Astrocyte (in vitro differentiated cells and primary cell): ENCODE results near the gene SLC27A4. TPM values are rescaled to one million over a fixed set of nuclear protein-coding genes. Genes with fewer than 3 reads are reported as not detected.
A peak's percentile ranks its signal among the peaks of the same experiment; 100 is the strongest.

ENCODE experiments used
- DNase-seq: peaks from one replicate; pipeline ENCODE4 v3.0.0-alpha.2; 2010; ENCODE audit warnings: low read depth
- FAIRE-seq: peaks from 2 replicates; lab custom pipeline; 2011; peaks lifted over from hg19 to GRCh38; lab: Jason Lieb, UNC
- H2AFZ ChIP-seq: 2 replicates; pipeline ENCODE4 v1.6.0; 2012; ENCODE audit warnings: low read depth, low read length, inconsistent platforms
- H3K27ac ChIP-seq: 2 replicates; pipeline ENCODE4 v1.5.1; 2011; ENCODE audit warnings: low read depth, low read length, inconsistent platforms
- H3K27me3 ChIP-seq: 2 replicates; pipeline ENCODE4 v1.6.0; 2011; ENCODE audit warnings: low read length, inconsistent platforms; ENCODE audit not compliant: insufficient read depth
- H3K36me3 ChIP-seq: 2 replicates; pipeline ENCODE4 v1.5.1; 2011; ENCODE audit warnings: low read length, inconsistent platforms; ENCODE audit not compliant: insufficient read depth
- H3K4me1 ChIP-seq: 2 replicates; pipeline ENCODE4 v1.5.1; 2011; ENCODE audit warnings: low read length, inconsistent platforms; ENCODE audit not compliant: insufficient read depth
- H3K4me2 ChIP-seq: 2 replicates; pipeline ENCODE4 v1.6.0; 2012; ENCODE audit warnings: low read length, inconsistent platforms
- H3K4me3 ChIP-seq: 2 replicates; pipeline ENCODE4 v1.5.1; 2011; ENCODE audit warnings: low read depth, mild to moderate bottlenecking, low read length, inconsistent platforms; ENCODE audit not compliant: insufficient read depth
- H3K79me2 ChIP-seq: 2 replicates; pipeline ENCODE4 v1.6.0; 2012; ENCODE audit warnings: mild to moderate bottlenecking, low read length, inconsistent platforms; ENCODE audit not compliant: insufficient read depth
- H3K9ac ChIP-seq: 2 replicates; pipeline ENCODE4 v1.6.0; 2012; ENCODE audit warnings: mild to moderate bottlenecking, low read length, inconsistent platforms
- H3K9me3 ChIP-seq: 2 replicates; pipeline ENCODE4 v1.5.1; 2012; ENCODE audit warnings: low read depth, mild to moderate bottlenecking, low read length, inconsistent platforms; ENCODE audit not compliant: insufficient read depth
- H4K20me1 ChIP-seq: 2 replicates; pipeline ENCODE4 v1.6.0; 2012; ENCODE audit warnings: low read length, inconsistent platforms; ENCODE audit not compliant: insufficient read depth
- H3K27ac Mint-ChIP-seq: one replicate; pipeline ENCODE4 v1.8.0; 2021; ENCODE audit warnings: mild to moderate bottlenecking, mixed read lengths; ENCODE audit not compliant: unreplicated experiment
- H3K27me3 Mint-ChIP-seq: one replicate; pipeline ENCODE4 v1.8.0; 2021; ENCODE audit warnings: low read depth, mixed read lengths; ENCODE audit not compliant: unreplicated experiment
- H3K36me3 Mint-ChIP-seq: one replicate; pipeline ENCODE4 v1.8.0; 2021; ENCODE audit warnings: low read depth, mixed read lengths; ENCODE audit not compliant: unreplicated experiment
- H3K4me1 Mint-ChIP-seq: one replicate; pipeline ENCODE4 v1.8.0; 2021; ENCODE audit warnings: low read depth, mixed read lengths; ENCODE audit not compliant: unreplicated experiment
- H3K4me3 Mint-ChIP-seq: one replicate; pipeline ENCODE4 v1.8.0; 2021; ENCODE audit warnings: mild to moderate bottlenecking, moderate library complexity, mixed read lengths; ENCODE audit not compliant: unreplicated experiment
- H3K9me3 Mint-ChIP-seq: one replicate; pipeline ENCODE4 v1.8.0; 2021; ENCODE audit warnings: mild to moderate bottlenecking, mixed read lengths; ENCODE audit not compliant: unreplicated experiment
- EZH2 ChIP-seq: IDR thresholded peaks from 2 replicates; pipeline ENCODE4 v1.6.1; 2012; ENCODE audit warnings: mild to moderate bottlenecking, low read length, inconsistent platforms; ENCODE audit not compliant: insufficient read depth
- total RNA-seq: library from RNA; stranded (reverse); gene quantifications from 2 replicates; pipeline ENCODE4 v1.2.1, GENCODE V29; 2021
- TF ChIP-seq, protein P1 (sequence below): IDR thresholded peaks from 2 replicates; pipeline ENCODE4 v1.5.1; 2011; ENCODE audit warnings: low read depth, mild to moderate bottlenecking, inconsistent platforms, low read length, moderate library complexity; ENCODE audit not compliant: insufficient read depth

Gene SLC27A4
- total RNA-seq, 1 donor from 2014 or later = 26.9 TPM

DNA sequence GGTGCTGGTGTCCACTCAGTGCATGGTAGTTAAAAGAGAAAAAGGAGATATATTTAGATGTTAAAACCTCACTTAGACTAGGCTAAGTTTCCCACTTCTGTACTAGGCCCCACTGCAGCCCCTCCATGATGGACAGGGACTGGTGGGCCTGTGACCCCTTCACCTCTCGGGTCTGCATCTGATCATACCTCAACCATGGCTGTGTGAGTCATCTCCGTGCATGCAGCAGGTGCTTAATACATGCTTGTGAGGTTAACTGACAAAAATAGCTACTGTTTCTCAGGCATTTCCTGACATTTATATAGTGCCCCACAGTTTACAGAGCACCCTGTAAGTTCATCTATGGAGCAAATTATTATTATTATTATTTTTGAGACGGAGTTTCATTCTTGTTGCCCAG, 22.4 kb downstream of the SLC27A4 start:
- H3K27ac ChIP-seq = no peak overlapping the region
- Mint-ChIP-seq H3K4me3 (no peak overlapping the region), H3K36me3 (peaks cover 2% of the 10 kb centered on the region), H3K4me1 (peaks cover 15% of the 10 kb centered on the region), H3K27me3 (no peaks in the 10 kb centered on the region), H3K27ac (no peak overlapping the region), H3K9me3 (no peaks in the 10 kb centered on the region)
- H3K4me3 ChIP-seq = no peak overlapping the region
- H3K4me1 ChIP-seq = peaks cover 25% of the 10 kb centered on the region
- no peak overlapping the region for H2AFZ ChIP-seq
- TF ChIP-seq EZH2 = no peak
- TF ChIP-seq, protein P1, sequence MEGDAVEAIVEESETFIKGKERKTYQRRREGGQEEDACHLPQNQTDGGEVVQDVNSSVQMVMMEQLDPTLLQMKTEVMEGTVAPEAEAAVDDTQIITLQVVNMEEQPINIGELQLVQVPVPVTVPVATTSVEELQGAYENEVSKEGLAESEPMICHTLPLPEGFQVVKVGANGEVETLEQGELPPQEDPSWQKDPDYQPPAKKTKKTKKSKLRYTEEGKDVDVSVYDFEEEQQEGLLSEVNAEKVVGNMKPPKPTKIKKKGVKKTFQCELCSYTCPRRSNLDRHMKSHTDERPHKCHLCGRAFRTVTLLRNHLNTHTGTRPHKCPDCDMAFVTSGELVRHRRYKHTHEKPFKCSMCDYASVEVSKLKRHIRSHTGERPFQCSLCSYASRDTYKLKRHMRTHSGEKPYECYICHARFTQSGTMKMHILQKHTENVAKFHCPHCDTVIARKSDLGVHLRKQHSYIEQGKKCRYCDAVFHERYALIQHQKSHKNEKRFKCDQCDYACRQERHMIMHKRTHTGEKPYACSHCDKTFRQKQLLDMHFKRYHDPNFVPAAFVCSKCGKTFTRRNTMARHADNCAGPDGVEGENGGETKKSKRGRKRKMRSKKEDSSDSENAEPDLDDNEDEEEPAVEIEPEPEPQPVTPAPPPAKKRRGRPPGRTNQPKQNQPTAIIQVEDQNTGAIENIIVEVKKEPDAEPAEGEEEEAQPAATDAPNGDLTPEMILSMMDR = no peak
- no peaks in the 10 kb centered on the region for H3K36me3 ChIP-seq
- H3K9me3 ChIP-seq = no peaks in the 10 kb centered on the region
- no peak overlapping the region for H3K9ac ChIP-seq
- no peaks in the 10 kb centered on the region for H3K79me2 ChIP-seq
- H3K4me2 ChIP-seq = no peak overlapping the region
- FAIRE-seq = no peak
- no peak for DNase-seq
- no peaks in the 10 kb centered on the region for H3K27me3 ChIP-seq
- H4K20me1 ChIP-seq = no peaks in the 10 kb centered on the region

DNA sequence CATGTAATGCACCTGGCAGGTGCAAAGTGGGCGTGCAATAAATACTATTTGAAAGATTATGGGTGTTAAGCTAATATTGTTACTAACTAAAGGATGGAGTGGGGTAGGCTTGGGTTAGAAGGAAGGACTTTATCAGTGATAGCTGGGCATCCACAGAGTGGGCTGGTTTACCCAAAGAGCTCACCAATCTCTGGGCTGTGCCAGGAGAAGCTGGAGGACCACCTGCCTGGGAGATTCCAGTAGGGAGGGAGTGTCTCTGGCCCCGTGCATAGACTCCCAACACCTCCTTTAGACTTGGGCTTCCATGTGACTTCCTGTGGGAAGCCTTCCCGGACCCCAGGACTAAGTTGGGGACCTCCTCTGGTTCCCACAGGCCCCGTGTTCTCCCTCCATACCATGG, 25.2 kb downstream of the SLC27A4 start:
- Mint-ChIP-seq H3K27ac (peak overlapping the region; percentile 75), H3K27me3 (no peaks in the 10 kb centered on the region), H3K9me3 (no peaks in the 10 kb centered on the region), H3K4me1 (peaks cover 20% of the 10 kb centered on the region), H3K4me3 (no peak overlapping the region), H3K36me3 (peaks cover 1% of the 10 kb centered on the region)
- Histone ChIP-seq H4K20me1 (no peaks in the 10 kb centered on the region), H3K27ac (no peak overlapping the region), H3K4me2 (peak overlapping the region; percentile 80), H3K27me3 (no peaks in the 10 kb centered on the region), H3K4me3 (no peak overlapping the region), H3K4me1 (peaks cover 25% of the 10 kb centered on the region), H3K9ac (peak overlapping the region; percentile 54), H3K9me3 (no peaks in the 10 kb centered on the region), H3K36me3 (no peaks in the 10 kb centered on the region), H3K79me2 (peaks cover 4% of the 10 kb centered on the region), H2AFZ (peak overlapping the region; percentile 79)
- DNase-seq = no peak
- no peak for FAIRE-seq
- no peak for TF ChIP-seq EZH2

DNA sequence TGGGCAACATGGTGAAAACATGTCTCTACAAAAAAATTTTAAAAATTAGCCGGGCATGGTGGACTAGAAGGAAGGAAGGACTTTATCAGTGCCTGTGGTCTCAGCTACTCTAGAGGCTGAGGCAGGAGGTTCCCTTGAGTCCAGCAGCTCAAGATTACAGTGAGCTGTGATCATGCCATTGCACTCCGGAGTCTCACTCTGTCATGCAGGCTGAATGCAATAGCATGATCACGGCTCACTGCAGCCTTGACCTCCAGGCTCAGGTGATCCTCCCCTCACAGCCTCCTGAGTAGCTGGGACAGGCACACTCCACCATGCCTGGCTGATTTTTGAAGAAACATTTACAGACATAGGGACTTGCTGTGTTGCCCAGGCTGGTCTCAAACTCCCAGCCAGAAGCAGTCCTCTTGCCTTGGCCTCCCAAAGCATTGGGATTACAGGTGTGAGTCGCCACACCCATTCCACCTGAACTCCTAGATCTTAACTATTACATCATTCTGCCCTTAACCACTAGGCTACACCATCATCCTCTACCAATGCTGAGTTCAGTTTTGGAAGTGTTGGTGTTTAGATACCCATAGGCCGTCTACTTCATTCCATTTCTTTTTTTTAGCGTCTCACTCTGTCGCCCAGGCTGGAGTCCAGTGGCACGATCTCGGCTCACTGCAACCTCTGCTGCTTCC, 28.8 kb downstream of the SLC27A4 start:
- TF ChIP-seq, protein P1 = no peak
- no peak for TF ChIP-seq EZH2
- no peaks in the 10 kb centered on the region for H3K27me3 ChIP-seq
- FAIRE-seq = no peak
- Mint-ChIP-seq H3K9me3 (no peaks in the 10 kb centered on the region), H3K4me1 (peaks cover 26% of the 10 kb centered on the region), H3K27me3 (no peaks in the 10 kb centered on the region), H3K27ac (no peak overlapping the region), H3K36me3 (no peaks in the 10 kb centered on the region), H3K4me3 (no peak overlapping the region)
- H3K4me1 ChIP-seq = peaks cover 21% of the 10 kb centered on the region
- no peaks in the 10 kb centered on the region for H3K36me3 ChIP-seq
- no peak overlapping the region for H3K4me3 ChIP-seq
- no peak overlapping the region for H2AFZ ChIP-seq
- peaks cover 32% of the 10 kb centered on the region for H3K79me2 ChIP-seq
- no peak for DNase-seq
- H4K20me1 ChIP-seq = peaks cover 10% of the 10 kb centered on the region
- no peak overlapping the region for H3K9ac ChIP-seq
- H3K9me3 ChIP-seq = no peaks in the 10 kb centered on the region
- no peak overlapping the region for H3K4me2 ChIP-seq
- H3K27ac ChIP-seq = no peak overlapping the region
